SK-N-SH (cell line): ENCODE data around the gene TBXA2R. TPM values are rescaled to one million over a fixed set of nuclear protein-coding genes. Genes with fewer than 3 reads are reported as not detected.

Experiments used
- CTCF ChIA-PET: fragments of 300-600, 350-600 bp; formaldehyde crosslinking; extraction: SDS; loops from one replicate; lab custom pipeline; 2021; lab: Yijun Ruan, JAX
- POLR2A ChIA-PET: fragments of 350-600 bp; sonication (Branson Sonifier 250); formaldehyde crosslinking; extraction: SDS; loops from one replicate; lab custom pipeline; 2020; ENCODE audit warnings: antibody characterized with exemption, inconsistent platforms; lab: Yijun Ruan, JAX
- DNase-seq: peaks from one replicate; pipeline ENCODE4 v3.0.0; 2012
- H2AFZ ChIP-seq: fragments of 200-600 bp; sonication (generic); 2 replicates; pipeline ENCODE4 v1.8.1; 2016; ENCODE audit warnings: antibody characterized with exemption, mild to moderate bottlenecking, low read depth
- H3F3A ChIP-seq: fragments of 200-600 bp; sonication (generic); replicated peaks from 2 replicates; pipeline ENCODE3; 2016; ENCODE audit warnings: antibody characterized with exemption, mild to moderate bottlenecking; ENCODE audit not compliant: insufficient read depth
- H3K27ac ChIP-seq, 2 experiments: fragments of 200-500 bp in 1 of 2; fragments of 200-600 bp in 1 of 2; sonication (Bioruptor generic) in 1 of 2; sonication (generic), shearing (Covaris generic) in 1 of 2; 2 replicates each; pipeline versions ENCODE4 v1.5.1 to v1.6.1; 2014 to 2016; ENCODE audit warnings: low read depth in 2 of 2, inconsistent platforms in 1 of 2, low read length in 1 of 2, mild to moderate bottlenecking in 1 of 2, mixed read lengths in 1 of 2
- H3K27me3 ChIP-seq: fragments of 200-600 bp; sonication (generic), shearing (Covaris generic); 2 replicates; pipeline ENCODE4 v1.6.1; 2016; ENCODE audit warnings: mixed run types; ENCODE audit not compliant: insufficient read depth
- H3K36me3 ChIP-seq, 2 experiments: fragments of 200-500 bp in 1 of 2; fragments of 200-600 bp in 1 of 2; sonication (Bioruptor generic) in 1 of 2; sonication (generic) in 1 of 2; replicated peaks in 1 of 2; 2 replicates each; pipeline versions ENCODE3 to v1.5.1; 2014 to 2016; ENCODE audit warnings: low read length in 1 of 2, mild to moderate bottlenecking in 1 of 2; ENCODE audit not compliant: insufficient read depth in 2 of 2, control insufficient read depth in 1 of 2
- H3K4me1 ChIP-seq, 2 experiments: fragments of 200-500 bp in 1 of 2; fragments of 200-600 bp in 1 of 2; sonication (Bioruptor generic) in 1 of 2; sonication (generic), shearing (Covaris generic) in 1 of 2; 2 replicates each; pipeline versions ENCODE4 v1.5.1 to v1.6.1; 2014 to 2016; ENCODE audit warnings: low read depth in 1 of 2, low read length in 1 of 2, mixed run types in 1 of 2; ENCODE audit not compliant: insufficient read depth in 2 of 2, control insufficient read depth in 1 of 2
- H3K4me2 ChIP-seq: fragments of 200-600 bp; sonication (generic), shearing (Covaris generic); 2 replicates; pipeline ENCODE4 v1.6.1; 2017; ENCODE audit warnings: mixed run types
- H3K4me3 ChIP-seq, 2 experiments: fragments of 200-500 bp in 1 of 2; fragments of 200-600 bp in 1 of 2; sonication (Bioruptor generic) in 1 of 2; sonication (generic), shearing (Covaris generic) in 1 of 2; 2 replicates each; pipeline versions ENCODE4 v1.5.1 to v1.8.1; 2014 to 2016; ENCODE audit warnings: low read depth in 2 of 2, inconsistent platforms in 1 of 2, low read length in 1 of 2, mild to moderate bottlenecking in 1 of 2, mixed read lengths in 1 of 2, moderate library complexity in 1 of 2
- H3K79me2 ChIP-seq: fragments of 200-600 bp; sonication (generic); 2 replicates; pipeline ENCODE4 v1.8.1; 2017; ENCODE audit warnings: mild to moderate bottlenecking; ENCODE audit not compliant: insufficient read depth
- H3K9ac ChIP-seq: fragments of 200-600 bp; sonication (generic); 2 replicates; pipeline ENCODE4 v1.6.1; 2017; ENCODE audit warnings: mixed run types
- H3K9me2 ChIP-seq: fragments of 200-600 bp; sonication (generic); 2 replicates; pipeline ENCODE4 v1.6.1; 2017; ENCODE audit warnings: mixed run types
- H3K9me3 ChIP-seq: fragments of 200-600 bp; sonication (generic); 2 replicates; pipeline ENCODE4 v1.6.1; 2017; ENCODE audit warnings: mixed run types, mild to moderate bottlenecking, moderate library complexity
- H4K20me1 ChIP-seq: fragments of 200-600 bp; sonication (generic); 2 replicates; pipeline ENCODE4 v1.6.1; 2017; ENCODE audit warnings: mild to moderate bottlenecking, mixed run types; ENCODE audit not compliant: insufficient read depth
- CHD2 ChIP-seq: fragments of 150-350 bp; IDR thresholded peaks from 2 replicates; pipeline ENCODE4 v1.6.1; 2018; ENCODE audit warnings: low read length; ENCODE audit not compliant: partially characterized antibody
- CTCF ChIP-seq: fragments of 200-600 bp; sonication (generic); IDR thresholded peaks from 2 replicates; pipeline ENCODE4 v1.6.1; 2017; ENCODE audit warnings: antibody characterized with exemption, mild to moderate bottlenecking, moderate library complexity
- EZH2phosphoT487 ChIP-seq: fragments of 200-600 bp; sonication (generic); IDR thresholded peaks from 2 replicates; pipeline ENCODE4 v1.6.1; 2017; ENCODE audit warnings: low read depth, mixed run types, mild to moderate bottlenecking, antibody characterized with exemption, moderate library complexity, borderline replicate concordance
- GABPA ChIP-seq: IDR thresholded peaks from 2 replicates; pipeline ENCODE4 v1.4.0; 2012; ENCODE audit warnings: low read depth, mild to moderate bottlenecking
- IRF3 ChIP-seq: fragments of 150-350 bp; IDR thresholded peaks from 2 replicates; pipeline ENCODE4 v1.6.1; 2016; ENCODE audit warnings: mild to moderate bottlenecking, low read depth, low read length
- JUND ChIP-seq: IDR thresholded peaks from 2 replicates; pipeline ENCODE4 v1.4.0; 2012
- MAX ChIP-seq: IDR thresholded peaks from 2 replicates; pipeline ENCODE4 v1.4.0; 2012; ENCODE audit warnings: low read depth
- NRF1 ChIP-seq: IDR thresholded peaks from 2 replicates; pipeline ENCODE4 v1.6.1; 2012; ENCODE audit warnings: low read depth, mild to moderate bottlenecking, low read length
- PBX3 ChIP-seq: IDR thresholded peaks from 2 replicates; pipeline ENCODE4; 2012
- POLR2AphosphoS5 ChIP-seq: IDR thresholded peaks from 2 replicates; pipeline ENCODE4 v1.6.1; 2012; ENCODE audit warnings: low read depth, low read length
- RCOR1 ChIP-seq: fragments of 150-350 bp; IDR thresholded peaks from 2 replicates; pipeline ENCODE4 v1.6.1; 2017; ENCODE audit warnings: antibody characterized with exemption, low read length
- RFX5 ChIP-seq: IDR thresholded peaks from 2 replicates; pipeline ENCODE4 v1.6.1; 2012; ENCODE audit warnings: mild to moderate bottlenecking, improper control_type of control experiment, low read length
- RXRA ChIP-seq: IDR thresholded peaks from 2 replicates; pipeline ENCODE4 v1.4.0; 2012; ENCODE audit warnings: low read depth, mild to moderate bottlenecking, borderline replicate concordance
- SIN3A ChIP-seq: IDR thresholded peaks from 2 replicates; pipeline ENCODE4 v1.6.1; 2012; ENCODE audit warnings: low read depth, mild to moderate bottlenecking, low read length, moderate library complexity, borderline replicate concordance
- SMC3 ChIP-seq: IDR thresholded peaks from 2 replicates; pipeline ENCODE4 v1.6.1; 2012; ENCODE audit warnings: low read depth, low read length, improper control_type of control experiment
- TAF1 ChIP-seq: IDR thresholded peaks from 2 replicates; pipeline ENCODE4 v1.6.1; 2012; ENCODE audit warnings: low read depth, mild to moderate bottlenecking, low read length, moderate library complexity, borderline replicate concordance
- TEAD4 ChIP-seq: IDR thresholded peaks from 2 replicates; pipeline ENCODE4 v1.4.0; 2012; ENCODE audit warnings: mild to moderate bottlenecking, borderline replicate concordance; ENCODE audit not compliant: insufficient read depth
- USF1 ChIP-seq: IDR thresholded peaks from 2 replicates; pipeline ENCODE4 v1.4.0; 2012; ENCODE audit warnings: low read depth, borderline replicate concordance
- WGBS: methylation state at CpG from one replicate; pipeline ENCODE4 v1.1.6; 2017; ENCODE audit warnings: low lambda C conversion rate; 5-methylcytosine and 5-hydroxymethylcytosine counted together
- polyA plus RNA-seq, 3 experiments: library from polyadenylated mRNA; depleted of rRNA; stranded (reverse); fragments of >200 nt; gene quantifications; 2 replicates each; pipeline ENCODE4 v1.2.3, GENCODE V29; 2012

The TBXA2R gene
- polyA plus RNA-seq, 1 of the 3 experiments (the other 2 are of a cell fraction), result 0.92 TPM

GRCh38 chr19:3633559-3633988 lies 26.9 kb upstream of the TBXA2R start:
- Histone ChIP-seq H3K79me2 (no peaks in the 10 kb centered on the region), H3K27ac (no peak overlapping the region), H3K9ac (no peak overlapping the region), H3K4me3 (no peak overlapping the region), H3F3A (peaks cover 3% of the 10 kb centered on the region), H3K9me3 (no peaks in the 10 kb centered on the region), H4K20me1 (no peaks in the 10 kb centered on the region), H3K4me1 (no peaks in the 10 kb centered on the region), H3K9me2 (no peaks in the 10 kb centered on the region), H3K4me2 (no peak overlapping the region), H2AFZ (no peak overlapping the region), H3K36me3 (peaks cover 0 to 19% of the 10 kb centered on the region in 2 experiments), H3K27me3 (no peaks in the 10 kb centered on the region)
- ChIA-PET CTCF (interaction anchor here (1.0 to 1.6 kb wide), 2 partner anchors 10 to 32 kb away, joined by 3 to 4 read pairs; no protein-coding TSS in a partner anchor), POLR2A (no interaction called here)
- WGBS, result 89% methylated on average over 18 of the region's 22 CpGs
- TF ChIP-seq MAX (no peak), RCOR1 (no peak), TEAD4 (no peak), EZH2phosphoT487 (no peak), JUND (no peak), GABPA (no peak), TAF1 (no peak), CTCF (no peak), CHD2 (no peak), IRF3 (no peak), USF1 (no peak), RXRA (no peak), SMC3 (no peak), SIN3A (no peak), POLR2AphosphoS5 (no peak), PBX3 (no peak), NRF1 (no peak), RFX5 (no peak)
- no peak for DNase-seq
